Measurements from ENCODE around the gene NEU2.

DNA sequence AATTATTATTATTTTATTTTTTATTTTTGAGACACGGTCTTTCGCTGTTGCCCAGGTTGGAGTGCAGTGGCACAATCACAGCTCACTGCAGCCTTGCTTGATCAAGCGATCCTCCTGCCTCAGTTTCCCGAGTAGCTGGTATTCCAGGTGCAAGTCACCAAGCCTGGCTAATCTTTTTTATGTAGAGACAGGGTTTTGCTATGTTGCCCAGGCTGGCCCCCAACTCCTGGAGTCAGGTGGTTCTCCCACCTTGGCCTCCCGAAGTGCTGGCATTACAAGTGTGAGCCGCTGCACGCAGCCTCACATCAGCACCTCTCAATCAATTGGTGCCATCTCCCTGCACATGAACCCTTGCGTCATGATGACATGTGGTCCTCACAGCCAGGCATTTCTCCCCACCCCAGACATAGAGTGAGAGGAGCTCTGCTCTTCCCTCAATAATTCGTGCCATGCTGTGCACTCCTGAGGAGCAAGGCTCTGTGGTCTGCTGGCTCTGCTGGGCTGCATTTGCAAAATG lies 33.5 kb downstream of the NEU2 start:
- TF ChIP-seq SP1 (IDR thresholded peaks at IDR 0.05) (no peak), ELF4 (IDR thresholded peaks at IDR 0.05) (no peak), SUZ12 (IDR thresholded peaks at IDR 0.05) (no peak), FOXM1 (IDR thresholded peaks at IDR 0.05; ENCODE audit: borderline replicate concordance) (no peak), ZNF384 (IDR thresholded peaks at IDR 0.05) (no peak), ARNT (IDR thresholded peaks at IDR 0.05) (no peak), FOXA1 (IDR thresholded peaks at IDR 0.05) (no peak), BHLHE40 (IDR thresholded peaks at IDR 0.05; ENCODE audit: borderline replicate concordance) (no peak)
- TF ChIP-seq, protein P1, sequence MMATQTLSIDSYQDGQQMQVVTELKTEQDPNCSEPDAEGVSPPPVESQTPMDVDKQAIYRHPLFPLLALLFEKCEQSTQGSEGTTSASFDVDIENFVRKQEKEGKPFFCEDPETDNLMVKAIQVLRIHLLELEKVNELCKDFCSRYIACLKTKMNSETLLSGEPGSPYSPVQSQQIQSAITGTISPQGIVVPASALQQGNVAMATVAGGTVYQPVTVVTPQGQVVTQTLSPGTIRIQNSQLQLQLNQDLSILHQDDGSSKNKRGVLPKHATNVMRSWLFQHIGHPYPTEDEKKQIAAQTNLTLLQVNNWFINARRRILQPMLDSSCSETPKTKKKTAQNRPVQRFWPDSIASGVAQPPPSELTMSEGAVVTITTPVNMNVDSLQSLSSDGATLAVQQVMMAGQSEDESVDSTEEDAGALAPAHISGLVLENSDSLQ (IDR thresholded peaks at IDR 0.05), result no peak

Measured in HEK293T (cell line).